Hepatocyte (in vitro differentiated cells): ENCODE data around the gene TRAF7. TPM values are rescaled to one million over a fixed set of nuclear protein-coding genes. Genes with fewer than 3 reads are reported as not detected.
"Not testable (repeated sequence)": the region's sequence is repeated elsewhere in the genome, so short reads cannot be mapped to it uniquely, and the experiment has no call there.

Experiments used
- DNase-seq: peaks from one replicate; pipeline ENCODE4 v3.0.0-alpha.2; 2016; ENCODE audit warnings: low spot score
- H2AFZ ChIP-seq: fragments of 200-600 bp; sonication (generic); 2 replicates; pipeline ENCODE4 v1.6.0; 2016; ENCODE audit warnings: antibody characterized with exemption, mild to moderate bottlenecking
- H3K27ac ChIP-seq: fragments of 200-600 bp; sonication (generic); 2 replicates; pipeline ENCODE4 v1.5.1; 2016; ENCODE audit warnings: mild to moderate bottlenecking
- H3K27me3 ChIP-seq: fragments of 200-600 bp; sonication (generic); 2 replicates; pipeline ENCODE4 v1.6.1; 2016
- H3K36me3 ChIP-seq: fragments of 200-600 bp; sonication (generic); replicated peaks from 2 replicates; pipeline ENCODE4 v1.5.1; 2016; ENCODE audit warnings: low read depth; ENCODE audit not compliant: insufficient read depth
- H3K4me1 ChIP-seq: fragments of 200-600 bp; sonication (generic); 2 replicates; pipeline ENCODE4 v1.5.1; 2016; ENCODE audit warnings: mild to moderate bottlenecking, moderate library complexity; ENCODE audit not compliant: insufficient read depth
- H3K4me2 ChIP-seq: fragments of 200-600 bp; sonication (generic); 2 replicates; pipeline ENCODE4 v1.6.0; 2016
- H3K4me3 ChIP-seq: fragments of 200-600 bp; sonication (generic); 2 replicates; pipeline ENCODE4 v1.5.1; 2016; ENCODE audit warnings: mild to moderate bottlenecking
- H3K79me2 ChIP-seq: fragments of 200-600 bp; sonication (generic); 2 replicates; pipeline ENCODE4 v1.6.0; 2017; ENCODE audit warnings: mild to moderate bottlenecking
- H3K9me2 ChIP-seq: fragments of 200-600 bp; sonication (generic); replicated peaks from 2 replicates; pipeline ENCODE4 v1.6.0; 2017; ENCODE audit warnings: mild to moderate bottlenecking; ENCODE audit not compliant: insufficient read depth
- H3K9me3 ChIP-seq: fragments of 200-600 bp; sonication (generic); 2 replicates; pipeline ENCODE4 v1.5.1; 2016; ENCODE audit warnings: low read depth, mild to moderate bottlenecking
- H4K20me1 ChIP-seq: fragments of 200-600 bp; sonication (generic); 2 replicates; pipeline ENCODE4 v1.6.0; 2016; ENCODE audit warnings: mild to moderate bottlenecking; ENCODE audit not compliant: insufficient read depth, poor library complexity, severe bottlenecking
- WGBS: methylation state at CpG from one replicate; pipeline ENCODE4 v1.1.6; 2016; ENCODE audit warnings: low lambda C conversion rate; ENCODE audit errors: missing lambda C conversion rate; 5-methylcytosine and 5-hydroxymethylcytosine counted together
- polyA plus RNA-seq: library from polyadenylated mRNA; unstranded; fragments of >200 nt; fragmentation: Nextera tagmentation; extraction: Ambion mirVana; gene quantifications from 2 replicates; pipeline ENCODE4 v1.2.1, GENCODE V29; 2016
- total RNA-seq: library from RNA; depleted of rRNA; stranded (reverse); fragments of >200 nt; gene quantifications from 2 replicates; pipeline ENCODE4 v1.2.3, GENCODE V29; 2014

The TRAF7 gene
- total and polyA plus RNA-seq, 2 experiments from 2014 or later = 37.4 to 55.1 TPM

DNA sequence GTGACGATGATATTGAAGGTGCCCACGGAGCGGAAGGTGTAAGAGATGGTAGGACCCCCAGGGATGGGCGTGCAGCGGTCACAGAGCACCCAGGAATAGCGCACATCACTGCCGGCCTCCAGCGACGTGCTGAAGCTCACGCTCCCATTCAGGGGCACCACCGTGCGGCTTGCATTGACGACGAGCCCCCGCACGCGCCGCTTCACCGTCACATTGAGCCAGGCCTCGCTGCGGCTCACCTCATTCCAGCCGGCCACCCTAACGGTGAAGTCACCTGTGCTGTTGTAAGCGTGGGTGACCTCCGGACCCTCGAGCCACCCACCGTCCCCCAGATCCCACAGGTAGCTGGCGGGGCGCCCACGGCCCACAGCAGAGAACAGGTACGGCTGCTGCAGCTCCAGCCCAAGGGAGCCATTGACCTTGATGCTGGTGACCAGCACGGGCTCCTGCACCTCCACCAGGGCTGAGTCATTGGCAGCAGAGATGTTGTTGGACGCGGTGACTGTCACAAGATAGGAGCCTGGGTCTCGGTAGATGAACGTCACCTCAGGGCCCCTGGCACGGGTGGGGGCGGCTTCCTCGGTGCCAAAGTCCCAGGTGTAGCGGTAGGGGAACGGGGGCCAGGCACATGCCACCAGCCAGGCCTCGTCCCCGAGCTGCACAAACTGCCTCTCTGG lies 45.1 kb upstream of the TRAF7 start:
- not testable (repeated sequence) for H3K27me3 ChIP-seq, H3K36me3 ChIP-seq, H3K27ac ChIP-seq, H2AFZ ChIP-seq, H3K4me1 ChIP-seq, DNase-seq, H3K79me2 ChIP-seq, H3K9me2 ChIP-seq, H4K20me1 ChIP-seq, H3K9me3 ChIP-seq, H3K4me2 ChIP-seq, H3K4me3 ChIP-seq
- WGBS = 96% methylated on average over 29 of the region's 43 CpGs

DNA sequence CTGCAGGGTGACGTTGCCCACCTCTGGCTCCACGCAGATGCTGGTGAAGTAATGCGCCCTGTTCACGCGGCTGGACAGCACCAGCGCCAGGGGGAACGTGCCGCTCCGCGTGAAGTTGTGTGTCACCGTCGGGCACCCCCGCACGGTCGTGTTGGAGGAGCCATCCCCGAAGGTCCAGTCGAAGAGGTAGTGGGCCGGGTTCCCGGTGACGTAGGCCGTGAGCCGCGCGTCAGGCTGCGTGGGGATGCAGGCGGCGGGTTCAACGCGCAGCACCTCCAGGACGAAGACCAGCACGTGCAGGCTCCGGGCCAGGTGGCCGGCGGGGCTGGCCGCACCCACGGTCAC lies 44.6 kb upstream of the TRAF7 start:
- H2AFZ ChIP-seq, H3K9me2 ChIP-seq, DNase-seq, H3K9me3 ChIP-seq, H3K4me1 ChIP-seq, H3K79me2 ChIP-seq, H3K4me2 ChIP-seq, H3K27ac ChIP-seq, H4K20me1 ChIP-seq, H3K27me3 ChIP-seq, H3K4me3 ChIP-seq, H3K36me3 ChIP-seq: not testable (repeated sequence)
- 97% methylated on average over 29 of the region's 36 CpGs for WGBS

DNA sequence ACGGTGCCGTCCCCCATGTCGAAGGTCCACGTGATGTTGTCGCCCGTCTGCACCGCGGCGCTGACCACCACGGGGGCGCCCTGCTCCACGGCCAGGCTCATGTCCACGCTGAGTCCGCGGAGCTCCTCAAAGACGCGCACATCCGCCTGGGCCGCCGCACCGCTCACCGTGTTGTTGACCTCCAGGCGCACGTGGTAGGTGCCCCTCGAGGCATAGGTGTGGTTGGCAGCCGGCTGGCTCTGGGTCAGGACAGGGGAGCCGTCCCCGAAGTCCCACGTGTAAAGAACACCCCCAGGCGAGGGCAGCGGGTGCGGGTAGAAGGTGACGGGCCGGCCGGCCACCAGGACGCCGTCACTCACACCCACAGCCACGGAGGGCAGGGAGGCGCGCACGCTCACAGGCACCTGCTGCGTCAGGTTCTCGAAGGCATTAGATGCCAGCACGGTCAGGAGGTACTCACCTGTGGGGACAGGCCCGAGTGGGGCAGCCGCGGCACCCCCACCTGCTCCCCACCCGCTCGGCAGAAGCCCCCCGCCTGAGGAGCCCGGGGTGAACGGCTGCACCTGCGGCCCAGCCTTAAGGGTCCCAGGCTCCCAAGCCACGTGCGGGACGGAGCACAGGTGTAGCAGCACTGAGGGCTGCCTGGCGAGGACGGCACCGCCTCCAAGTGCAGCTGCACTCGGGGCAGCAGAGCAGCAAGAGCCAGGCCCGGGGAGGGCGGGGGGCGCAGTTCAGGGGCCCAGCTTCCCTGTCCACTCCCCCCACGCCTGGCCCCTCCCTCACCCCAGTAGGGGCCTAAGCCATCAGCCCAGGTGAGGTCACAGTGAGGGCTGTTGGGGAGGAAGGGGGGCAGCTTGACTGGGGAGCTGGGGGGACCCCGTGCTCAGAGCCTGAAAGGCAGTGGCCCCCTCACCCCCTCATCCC lies 43.9 kb upstream of the TRAF7 start:
- not testable (repeated sequence) for H2AFZ ChIP-seq, H3K27me3 ChIP-seq, H3K4me1 ChIP-seq, H3K4me2 ChIP-seq, H3K36me3 ChIP-seq, H3K4me3 ChIP-seq, H3K9me3 ChIP-seq, H3K79me2 ChIP-seq, DNase-seq, H3K27ac ChIP-seq, H4K20me1 ChIP-seq, H3K9me2 ChIP-seq
- 97% methylated on average over 41 of the region's 65 CpGs for WGBS

DNA sequence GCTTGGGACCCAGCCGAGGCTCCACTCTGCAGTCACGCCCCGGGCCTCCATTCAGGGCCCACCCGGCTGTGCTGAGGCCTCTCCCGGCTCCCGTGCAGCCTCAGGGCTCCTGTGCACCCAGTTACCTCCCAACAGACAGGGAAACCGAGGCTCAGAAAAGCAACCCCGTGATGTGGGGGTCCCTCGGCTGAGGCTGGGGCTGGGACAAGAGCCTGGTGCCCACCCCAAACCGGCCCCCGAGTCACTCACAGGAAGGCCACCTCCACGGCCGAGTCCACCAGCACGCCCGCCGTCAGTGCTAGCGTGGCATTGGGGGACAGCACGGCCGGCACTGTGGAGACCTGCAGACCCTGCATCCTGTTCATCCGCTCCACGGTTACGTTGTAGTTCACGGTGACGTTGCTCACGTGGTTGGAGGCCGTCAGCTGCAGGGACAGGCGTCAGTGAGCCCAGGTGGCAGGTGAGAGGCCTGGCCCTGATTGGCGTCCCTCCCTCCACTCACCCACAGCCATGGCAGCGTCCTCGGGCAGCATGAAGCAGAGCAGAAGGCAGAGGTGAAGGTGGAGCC lies 43.0 kb upstream of the TRAF7 start:
- 94% methylated on average over 28 of the region's 30 CpGs for WGBS
- not testable (repeated sequence) for H3K4me1 ChIP-seq, H3K9me2 ChIP-seq, H3K9me3 ChIP-seq, H3K4me3 ChIP-seq, H4K20me1 ChIP-seq, H3K4me2 ChIP-seq, H3K27me3 ChIP-seq, H2AFZ ChIP-seq, H3K36me3 ChIP-seq, H3K27ac ChIP-seq, DNase-seq, H3K79me2 ChIP-seq

DNA sequence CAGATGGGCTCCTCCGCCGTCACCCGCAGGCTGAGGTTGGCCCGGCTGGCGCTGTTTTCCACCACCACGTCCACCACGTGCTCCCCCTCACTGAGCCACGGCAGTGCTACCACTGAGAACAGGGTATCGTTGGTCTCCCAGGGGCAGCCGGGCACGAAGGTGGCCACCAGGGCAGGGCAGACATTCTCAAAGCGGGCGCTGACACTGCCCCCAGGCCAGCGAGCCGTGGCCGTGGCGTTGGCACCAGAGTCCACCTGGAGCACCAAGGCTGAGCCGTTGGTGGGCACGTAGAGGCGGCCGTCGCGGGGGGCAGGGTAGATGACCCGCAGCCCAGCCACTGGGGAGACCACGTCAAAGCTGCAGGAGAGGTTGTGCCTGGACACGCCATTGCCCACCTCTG lies 41.4 kb upstream of the TRAF7 start:
- not testable (repeated sequence) for H3K27ac ChIP-seq, H3K79me2 ChIP-seq, H3K36me3 ChIP-seq, DNase-seq, H3K9me3 ChIP-seq, H4K20me1 ChIP-seq, H3K4me1 ChIP-seq, H2AFZ ChIP-seq, H3K4me3 ChIP-seq, H3K4me2 ChIP-seq, H3K27me3 ChIP-seq, H3K9me2 ChIP-seq
- WGBS = 97% methylated on average over 23 of the region's 26 CpGs

DNA sequence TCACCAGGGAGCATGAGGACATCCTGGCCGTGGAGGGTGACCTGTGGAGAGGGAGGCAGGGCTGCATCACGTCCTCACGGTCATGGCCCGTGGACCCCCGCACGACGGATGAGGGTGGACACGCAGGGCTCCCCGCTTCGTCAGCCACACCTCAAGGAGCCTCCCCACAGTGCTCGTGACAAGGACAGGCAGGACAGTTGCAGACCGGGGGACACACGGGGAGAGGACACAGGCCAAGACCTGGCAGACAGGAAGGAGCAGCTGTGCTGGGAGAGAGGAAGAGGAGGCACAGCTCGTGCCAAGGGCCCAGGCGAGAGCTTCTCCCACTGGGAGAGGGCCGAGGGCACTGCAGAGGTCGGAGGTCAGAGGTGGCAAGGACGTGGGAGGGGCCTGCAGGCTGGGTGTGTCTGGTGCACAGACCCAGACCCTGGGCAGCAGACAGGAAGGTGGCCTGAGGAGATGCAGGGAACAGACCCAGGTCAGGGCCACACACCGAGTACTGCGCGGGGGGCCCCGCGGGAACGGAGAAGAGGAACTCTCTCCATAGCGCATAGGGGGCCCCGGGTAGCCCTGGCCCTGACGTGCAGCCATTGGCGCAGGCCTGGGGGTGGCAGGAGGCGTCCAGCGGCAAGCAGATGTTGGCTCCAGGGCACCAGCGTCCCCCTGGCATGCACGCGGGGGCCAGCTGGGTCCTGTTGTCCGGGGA lies 40.5 kb upstream of the TRAF7 start:
- not testable (repeated sequence) for H3K79me2 ChIP-seq, H3K36me3 ChIP-seq, H3K4me1 ChIP-seq, H4K20me1 ChIP-seq, H3K27me3 ChIP-seq, H3K9me3 ChIP-seq, H2AFZ ChIP-seq, H3K4me3 ChIP-seq, H3K9me2 ChIP-seq, H3K27ac ChIP-seq, H3K4me2 ChIP-seq, DNase-seq
- 97% methylated on average over 31 of the region's 34 CpGs for WGBS
